Measurements from ENCODE around the gene E2F4. TPM values are rescaled to one million over a fixed set of nuclear protein-coding genes. Genes with fewer than 3 reads are reported as not detected.

E2F4 gene
- total and polyA plus RNA-seq, 2 of the 13 experiments (the other 11 are each of a cell fraction or from before 2014, with no cell fraction given): 84.8 to 91.2 TPM

DNA sequence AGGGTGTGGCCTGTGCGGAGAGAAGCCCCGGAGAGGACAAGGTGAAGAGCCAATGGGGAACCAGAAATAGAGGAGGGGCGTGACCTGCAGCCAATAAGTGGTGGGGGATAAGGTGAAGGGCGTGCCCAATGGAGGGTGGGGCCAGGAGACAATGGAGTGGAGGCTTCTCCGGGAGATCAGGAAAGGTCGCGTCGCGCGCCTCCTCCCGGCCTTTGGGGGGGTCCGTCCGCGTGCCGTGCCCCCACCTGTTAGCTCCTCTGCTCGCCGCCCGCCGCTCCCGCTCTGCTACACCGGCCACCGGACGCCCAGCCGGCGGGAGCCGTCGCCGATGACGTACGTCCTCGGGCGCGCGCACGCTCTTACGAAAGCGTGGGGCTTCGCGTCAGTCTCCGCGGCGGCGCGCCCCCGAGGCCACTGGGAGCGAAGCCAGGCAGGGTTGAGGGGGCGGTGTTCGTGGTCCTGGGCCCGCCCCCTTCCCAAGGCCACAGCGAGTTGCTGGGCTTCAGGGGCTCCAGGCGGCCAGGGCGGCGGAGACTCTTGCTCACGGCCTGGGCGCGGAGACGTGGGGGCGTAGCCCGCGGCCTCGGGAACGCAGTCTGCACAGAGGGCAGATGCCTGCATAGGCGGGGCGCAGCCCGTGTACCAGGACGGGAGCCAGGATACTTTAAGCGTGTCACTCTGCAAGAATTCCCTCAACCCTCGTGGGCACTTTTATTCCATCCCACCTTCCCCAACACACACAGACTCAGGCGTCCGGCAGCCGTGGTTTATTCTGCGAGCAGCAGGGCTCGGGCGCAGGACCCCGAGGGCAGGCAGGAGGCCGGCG, 8.1 kb upstream of the E2F4 start, which contains the start of gene MATCAP1 (continued):
- TF ChIP-seq ZKSCAN1 (IDR thresholded peaks at IDR 0.05; ENCODE audit: low read length) (no peak), ZBTB21 (CRISPR knock-in tag; IDR thresholded peaks at IDR 0.05) (peak; percentile 90), MAZ (IDR thresholded peaks at IDR 0.05; ENCODE audit: borderline replicate concordance, low read depth, low read length) (peak; percentile 70; the same call in 1 of the 2 replicates), MAZ (CRISPR knock-in tag; IDR thresholded peaks at IDR 0.05; ENCODE audit: low read depth) (peak; percentile 91), TGIF2 (CRISPR knock-in tag; IDR thresholded peaks at IDR 0.05) (peak; percentile 67), ATF7-NPFF (CRISPR knock-in tag; IDR thresholded peaks at IDR 0.05; ENCODE audit: low read depth) (peak; percentile 83), TBX2 (CRISPR knock-in tag; IDR thresholded peaks at IDR 0.05; ENCODE audit: borderline replicate concordance) (peak; percentile 82; the same call in 1 of the 2 replicates), LCORL (IDR thresholded peaks at IDR 0.05) (no peak), LCORL (CRISPR knock-in tag; IDR thresholded peaks at IDR 0.05) (peak; percentile 92), SRSF1 (optimal IDR thresholded peaks at IDR 0.05; ENCODE audit: low read depth, low read length) (peak; percentile 94), TOE1 (CRISPR knock-in tag; IDR thresholded peaks at IDR 0.05) (0 out of 2 replicates have a peak, but pooled peaks have one; percentile 51), ZBTB4 (CRISPR knock-in tag; IDR thresholded peaks at IDR 0.05; ENCODE audit: borderline replicate concordance) (peak; percentile 93), ZNF432 (CRISPR knock-in tag; IDR thresholded peaks at IDR 0.05; ENCODE audit: borderline replicate concordance) (no peak), NR2F6 (IDR thresholded peaks at IDR 0.05) (no peak), NR2F6 (CRISPR knock-in tag; IDR thresholded peaks at IDR 0.05) (no peak), KAT7 (CRISPR knock-in tag; IDR thresholded peaks at IDR 0.05; ENCODE audit: borderline replicate concordance) (peak; percentile 96; the same call in 1 of the 2 replicates), MAFK (conservative IDR thresholded peaks at IDR 0.05 in 1 of 2, IDR thresholded peaks at IDR 0.05 in 1 of 2; ENCODE audit: low read length in 2 of 2) (no peak), HNRNPLL (IDR thresholded peaks at IDR 0.05; ENCODE audit: low read depth, low read length, poor library complexity, severe bottlenecking) (peak; percentile 82), IRX3 (CRISPR knock-in tag; IDR thresholded peaks at IDR 0.05; ENCODE audit: borderline replicate concordance, low read depth) (peak; percentile 77; the same call in 1 of the 2 replicates), PHF20 (CRISPR knock-in tag; IDR thresholded peaks at IDR 0.05) (0 out of 2 replicates have a peak, but pooled peaks have one; percentile 62), ZNF292 (CRISPR knock-in tag; IDR thresholded peaks at IDR 0.05; ENCODE audit: borderline replicate concordance, low read depth) (peak; percentile 21; the same call in 1 of the 2 replicates)
- TF ChIP-seq, protein P1, sequence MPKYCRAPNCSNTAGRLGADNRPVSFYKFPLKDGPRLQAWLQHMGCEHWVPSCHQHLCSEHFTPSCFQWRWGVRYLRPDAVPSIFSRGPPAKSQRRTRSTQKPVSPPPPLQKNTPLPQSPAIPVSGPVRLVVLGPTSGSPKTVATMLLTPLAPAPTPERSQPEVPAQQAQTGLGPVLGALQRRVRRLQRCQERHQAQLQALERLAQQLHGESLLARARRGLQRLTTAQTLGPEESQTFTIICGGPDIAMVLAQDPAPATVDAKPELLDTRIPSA (CRISPR knock-in tag; IDR thresholded peaks at IDR 0.05; ENCODE audit: borderline replicate concordance): no peak
- TF ChIP-seq, protein P2, sequence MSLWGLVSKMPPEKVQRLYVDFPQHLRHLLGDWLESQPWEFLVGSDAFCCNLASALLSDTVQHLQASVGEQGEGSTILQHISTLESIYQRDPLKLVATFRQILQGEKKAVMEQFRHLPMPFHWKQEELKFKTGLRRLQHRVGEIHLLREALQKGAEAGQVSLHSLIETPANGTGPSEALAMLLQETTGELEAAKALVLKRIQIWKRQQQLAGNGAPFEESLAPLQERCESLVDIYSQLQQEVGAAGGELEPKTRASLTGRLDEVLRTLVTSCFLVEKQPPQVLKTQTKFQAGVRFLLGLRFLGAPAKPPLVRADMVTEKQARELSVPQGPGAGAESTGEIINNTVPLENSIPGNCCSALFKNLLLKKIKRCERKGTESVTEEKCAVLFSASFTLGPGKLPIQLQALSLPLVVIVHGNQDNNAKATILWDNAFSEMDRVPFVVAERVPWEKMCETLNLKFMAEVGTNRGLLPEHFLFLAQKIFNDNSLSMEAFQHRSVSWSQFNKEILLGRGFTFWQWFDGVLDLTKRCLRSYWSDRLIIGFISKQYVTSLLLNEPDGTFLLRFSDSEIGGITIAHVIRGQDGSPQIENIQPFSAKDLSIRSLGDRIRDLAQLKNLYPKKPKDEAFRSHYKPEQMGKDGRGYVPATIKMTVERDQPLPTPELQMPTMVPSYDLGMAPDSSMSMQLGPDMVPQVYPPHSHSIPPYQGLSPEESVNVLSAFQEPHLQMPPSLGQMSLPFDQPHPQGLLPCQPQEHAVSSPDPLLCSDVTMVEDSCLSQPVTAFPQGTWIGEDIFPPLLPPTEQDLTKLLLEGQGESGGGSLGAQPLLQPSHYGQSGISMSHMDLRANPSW (CRISPR knock-in tag; IDR thresholded peaks at IDR 0.05; ENCODE audit: borderline replicate concordance): peak; percentile 87; the same call in 1 of the 2 replicates
